ENCODE data around the gene EPHA7.

The EPHA7 gene

DNA sequence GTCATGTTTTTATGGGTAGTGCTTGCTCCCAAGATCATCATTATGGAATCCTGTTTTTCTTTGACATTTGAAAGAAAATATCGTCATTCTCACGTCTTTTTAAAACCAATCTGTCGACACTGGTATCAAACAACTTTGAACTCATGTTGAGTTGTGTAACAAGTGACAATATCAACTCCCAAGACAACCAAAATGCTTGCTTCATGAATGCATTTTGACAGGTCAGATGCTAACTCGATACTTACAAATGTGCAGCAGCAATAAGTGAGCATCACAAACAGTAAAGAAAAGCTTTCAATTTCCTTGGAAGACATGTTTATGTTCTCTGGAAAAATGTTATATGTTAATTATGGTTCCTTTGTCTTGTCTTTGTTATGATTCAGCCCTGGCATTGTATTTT, 125.9 kb downstream of the EPHA7 start:
- H4K8ac ChIP-seq (ENCODE audit: low read depth, low read length), result no peak overlapping the region
- no peak for DNase-seq
- WGBS (ENCODE audit: extremely low coverage, insufficient coverage, low lambda C conversion rate), result no CpG with 5 or more reads among the region's 4 CpGs

DNA sequence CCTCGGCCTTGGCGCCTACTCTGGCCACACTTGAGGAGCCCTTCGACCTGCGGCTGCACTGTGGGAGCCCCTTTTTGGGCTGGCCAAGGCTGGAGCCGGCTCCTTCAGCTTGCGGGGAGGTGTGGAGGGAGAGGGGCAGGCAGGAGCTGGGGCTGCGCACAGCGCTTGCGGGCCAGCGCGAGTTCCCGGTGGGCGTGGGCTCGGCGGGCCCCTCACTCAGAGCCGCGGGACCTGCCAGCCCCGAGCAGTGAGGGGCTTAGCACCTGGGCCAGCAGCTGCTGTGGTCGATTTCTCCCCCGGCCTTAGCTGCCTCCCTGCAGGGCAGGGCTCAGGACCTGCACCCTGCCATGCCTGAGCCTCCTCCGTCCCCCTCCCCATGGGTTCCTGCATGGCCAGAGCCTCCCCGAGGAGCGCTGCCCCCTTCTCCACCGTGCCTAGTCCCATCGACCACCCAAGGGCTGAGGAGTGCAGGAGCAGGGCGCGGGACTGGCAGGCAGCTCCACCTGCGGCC, 136.8 kb downstream of the EPHA7 start:
- no peak overlapping the region for H2BK5ac ChIP-seq (ENCODE audit: low read length)
- H3K4me1 ChIP-seq (ENCODE audit: control insufficient read depth, low read depth, low read length), result no peaks in the 10 kb centered on the region
- no peak overlapping the region for H3K27ac ChIP-seq (ENCODE audit: low read depth, low read length)
- no CpG with 5 or more reads among the region's 28 CpGs for WGBS (ENCODE audit: extremely low coverage, insufficient coverage, low lambda C conversion rate)
- H3K27me3 ChIP-seq (ENCODE audit: insufficient read depth, low read length, poor library complexity), result no peaks in the 10 kb centered on the region
- H2BK15ac ChIP-seq (replicated peaks; ENCODE audit: low read depth), result no peak overlapping the region
- no peak overlapping the region for H3K9ac ChIP-seq (ENCODE audit: low read length)
- H2AK5ac ChIP-seq (ENCODE audit: low read length), result no peak overlapping the region
- H4K8ac ChIP-seq (ENCODE audit: low read depth, low read length), result no peak overlapping the region
- no peak overlapping the region for H4K5ac ChIP-seq (ENCODE audit: low read length)
- no peak overlapping the region for H3K56ac ChIP-seq (ENCODE audit: low read length)
- H2BK120ac ChIP-seq (ENCODE audit: low read depth, low read length), result no peak overlapping the region
- DNase-seq, result no peak
- no peak overlapping the region for H3K4me3 ChIP-seq (ENCODE audit: low read length)
- no peak overlapping the region for H3K23ac ChIP-seq (ENCODE audit: low read length)
- no peaks in the 10 kb centered on the region for H3K79me2 ChIP-seq (ENCODE audit: control insufficient read depth, insufficient read depth, low read length)
- H3K4me2 ChIP-seq (ENCODE audit: low read length), result no peak overlapping the region
- no peaks in the 10 kb centered on the region for H3K79me1 ChIP-seq (ENCODE audit: low read length)
- H3K36me3 ChIP-seq (ENCODE audit: control insufficient read depth, insufficient read depth, low read length), result no peaks in the 10 kb centered on the region
- H3K18ac ChIP-seq (ENCODE audit: low read length), result no peak overlapping the region
- no peak overlapping the region for H3K4ac ChIP-seq (ENCODE audit: low read depth, low read length)

More for the DNA sequence above, 125.9 kb downstream of the EPHA7 start:
- H4K5ac ChIP-seq (ENCODE audit: low read length), result no peak overlapping the region
- H2BK120ac ChIP-seq (ENCODE audit: low read depth, low read length), result no peak overlapping the region
- H3K36me3 ChIP-seq (ENCODE audit: control insufficient read depth, insufficient read depth, low read length), result no peaks in the 10 kb centered on the region
- no peak overlapping the region for H2BK5ac ChIP-seq (ENCODE audit: low read length)
- no peak overlapping the region for H2BK15ac ChIP-seq (replicated peaks; ENCODE audit: low read depth)
- no peak overlapping the region for H3K18ac ChIP-seq (ENCODE audit: low read length)
- H2AK5ac ChIP-seq (ENCODE audit: low read length), result no peak overlapping the region
- no peak overlapping the region for H3K4ac ChIP-seq (ENCODE audit: low read depth, low read length)
- H3K4me1 ChIP-seq (ENCODE audit: control insufficient read depth, low read depth, low read length), result no peaks in the 10 kb centered on the region
- H3K56ac ChIP-seq (ENCODE audit: low read length), result no peak overlapping the region
- no peaks in the 10 kb centered on the region for H3K79me2 ChIP-seq (ENCODE audit: control insufficient read depth, insufficient read depth, low read length)
- no peak overlapping the region for H3K4me2 ChIP-seq (ENCODE audit: low read length)
- H3K23ac ChIP-seq (ENCODE audit: low read length), result no peak overlapping the region
- H3K9ac ChIP-seq (ENCODE audit: low read length), result no peak overlapping the region
- no peak overlapping the region for H3K27ac ChIP-seq (ENCODE audit: low read depth, low read length)
- no peaks in the 10 kb centered on the region for H3K27me3 ChIP-seq (ENCODE audit: insufficient read depth, low read length, poor library complexity)
- H3K79me1 ChIP-seq (ENCODE audit: low read length), result no peaks in the 10 kb centered on the region
- H3K4me3 ChIP-seq (ENCODE audit: low read length), result no peak overlapping the region

DNA sequence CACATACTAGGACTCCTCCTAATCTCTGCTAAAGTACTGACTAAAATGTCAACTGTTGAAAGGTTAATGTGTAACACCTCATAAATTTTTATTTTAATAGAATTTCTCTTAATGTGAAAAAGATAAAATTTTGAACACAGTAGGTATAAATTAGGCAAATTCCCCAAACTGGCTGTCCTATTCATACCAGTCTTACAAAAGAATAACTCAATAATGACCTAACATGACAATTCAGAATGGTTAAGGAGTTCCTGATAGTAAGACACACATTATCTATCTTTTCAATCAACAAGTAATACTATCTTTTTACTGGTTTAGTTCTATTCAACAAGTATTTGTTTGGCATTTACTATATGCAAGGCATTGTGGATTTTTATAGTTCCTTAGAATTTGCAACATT, 141.1 kb downstream of the EPHA7 start:
- Histone ChIP-seq H3K4me2 (ENCODE audit: low read length) (no peak overlapping the region), H3K18ac (ENCODE audit: low read length) (no peak overlapping the region), H2AK5ac (ENCODE audit: low read length) (no peak overlapping the region), H2BK5ac (ENCODE audit: low read length) (no peak overlapping the region), H3K56ac (ENCODE audit: low read length) (no peak overlapping the region), H3K36me3 (ENCODE audit: control insufficient read depth, insufficient read depth, low read length) (no peaks in the 10 kb centered on the region), H3K4me3 (ENCODE audit: low read length) (no peak overlapping the region), H3K79me2 (ENCODE audit: control insufficient read depth, insufficient read depth, low read length) (no peaks in the 10 kb centered on the region), H3K4me1 (ENCODE audit: control insufficient read depth, low read depth, low read length) (no peaks in the 10 kb centered on the region), H3K9ac (ENCODE audit: low read length) (no peak overlapping the region), H2BK15ac (replicated peaks; ENCODE audit: low read depth) (no peak overlapping the region), H3K27ac (ENCODE audit: low read depth, low read length) (no peak overlapping the region), H2BK120ac (ENCODE audit: low read depth, low read length) (no peak overlapping the region), H3K23ac (ENCODE audit: low read length) (no peak overlapping the region), H4K5ac (ENCODE audit: low read length) (no peak overlapping the region), H3K4ac (ENCODE audit: low read depth, low read length) (no peak overlapping the region), H3K79me1 (ENCODE audit: low read length) (no peaks in the 10 kb centered on the region), H3K27me3 (ENCODE audit: insufficient read depth, low read length, poor library complexity) (no peaks in the 10 kb centered on the region), H4K8ac (ENCODE audit: low read depth, low read length) (no peak overlapping the region)
- no peak for DNase-seq

GRCh38 chr6:93272896-93273295, 146.5 kb downstream of the EPHA7 start:
- Histone ChIP-seq H2AK5ac (ENCODE audit: low read length) (no peak overlapping the region), H3K79me1 (ENCODE audit: low read length) (no peaks in the 10 kb centered on the region), H4K5ac (ENCODE audit: low read length) (no peak overlapping the region), H3K56ac (ENCODE audit: low read length) (no peak overlapping the region), H3K9ac (ENCODE audit: low read length) (no peak overlapping the region), H3K23ac (ENCODE audit: low read length) (no peak overlapping the region), H3K27me3 (ENCODE audit: insufficient read depth, low read length, poor library complexity) (no peaks in the 10 kb centered on the region), H3K4me3 (ENCODE audit: low read length) (no peak overlapping the region), H2BK120ac (ENCODE audit: low read depth, low read length) (no peak overlapping the region), H3K4ac (ENCODE audit: low read depth, low read length) (no peak overlapping the region), H2BK15ac (replicated peaks; ENCODE audit: low read depth) (no peak overlapping the region), H3K79me2 (ENCODE audit: control insufficient read depth, insufficient read depth, low read length) (no peaks in the 10 kb centered on the region), H4K8ac (ENCODE audit: low read depth, low read length) (no peak overlapping the region), H3K4me1 (ENCODE audit: control insufficient read depth, low read depth, low read length) (no peaks in the 10 kb centered on the region), H3K27ac (ENCODE audit: low read depth, low read length) (no peak overlapping the region), H3K4me2 (ENCODE audit: low read length) (no peak overlapping the region), H3K18ac (ENCODE audit: low read length) (no peak overlapping the region), H3K36me3 (ENCODE audit: control insufficient read depth, insufficient read depth, low read length) (no peaks in the 10 kb centered on the region), H2BK5ac (ENCODE audit: low read length) (no peak overlapping the region)
- DNase-seq, result no peak
- WGBS (ENCODE audit: extremely low coverage, insufficient coverage, low lambda C conversion rate), result no CpG with 5 or more reads among the region's 2 CpGs

- Histone ChIP-seq H2AK5ac (ENCODE audit: low read length) (no peak overlapping the region), H2BK15ac (replicated peaks; ENCODE audit: low read depth) (no peak overlapping the region), H3K79me2 (ENCODE audit: control insufficient read depth, insufficient read depth, low read length) (no peaks in the 10 kb centered on the region), H2BK5ac (ENCODE audit: low read length) (no peak overlapping the region), H3K27ac (ENCODE audit: low read depth, low read length) (no peak overlapping the region), H2BK120ac (ENCODE audit: low read depth, low read length) (no peak overlapping the region), H3K23ac (ENCODE audit: low read length) (no peak overlapping the region), H3K27me3 (ENCODE audit: insufficient read depth, low read length, poor library complexity) (no peaks in the 10 kb centered on the region), H3K18ac (ENCODE audit: low read length) (no peak overlapping the region), H4K8ac (ENCODE audit: low read depth, low read length) (no peak overlapping the region), H3K4me1 (ENCODE audit: control insufficient read depth, low read depth, low read length) (no peaks in the 10 kb centered on the region), H4K5ac (ENCODE audit: low read length) (no peak overlapping the region), H3K4ac (ENCODE audit: low read depth, low read length) (no peak overlapping the region), H3K4me3 (ENCODE audit: low read length) (no peak overlapping the region), H3K79me1 (ENCODE audit: low read length) (no peaks in the 10 kb centered on the region), H3K36me3 (ENCODE audit: control insufficient read depth, insufficient read depth, low read length) (no peaks in the 10 kb centered on the region), H3K9ac (ENCODE audit: low read length) (no peak overlapping the region), H3K4me2 (ENCODE audit: low read length) (no peak overlapping the region), H3K56ac (ENCODE audit: low read length) (no peak overlapping the region)
- DNase-seq, result no peak
- no CpG with 5 or more reads among the region's 4 CpGs for WGBS (ENCODE audit: extremely low coverage, insufficient coverage, low lambda C conversion rate)
These were observed 147.1 kb downstream of the EPHA7 start for GRCh38 chr6:93272211-93272610.

GRCh38 chr6:93266116-93266817, 153.1 kb downstream of the EPHA7 start:
- no peak overlapping the region for H3K56ac ChIP-seq (ENCODE audit: low read length)
- no peak overlapping the region for H2BK5ac ChIP-seq (ENCODE audit: low read length)
- H3K4me2 ChIP-seq (ENCODE audit: low read length), result no peak overlapping the region
- no peak overlapping the region for H3K18ac ChIP-seq (ENCODE audit: low read length)
- no peaks in the 10 kb centered on the region for H3K4me1 ChIP-seq (ENCODE audit: control insufficient read depth, low read depth, low read length)
- WGBS (ENCODE audit: extremely low coverage, insufficient coverage, low lambda C conversion rate), result no CpG with 5 or more reads among the region's 3 CpGs
- no peak overlapping the region for H3K4ac ChIP-seq (ENCODE audit: low read depth, low read length)
- H4K8ac ChIP-seq (ENCODE audit: low read depth, low read length), result no peak overlapping the region
- DNase-seq, result no peak
- H4K5ac ChIP-seq (ENCODE audit: low read length), result no peak overlapping the region
- no peak overlapping the region for H3K4me3 ChIP-seq (ENCODE audit: low read length)
- no peak overlapping the region for H3K27ac ChIP-seq (ENCODE audit: low read depth, low read length)
- H2BK120ac ChIP-seq (ENCODE audit: low read depth, low read length), result no peak overlapping the region
- H3K36me3 ChIP-seq (ENCODE audit: control insufficient read depth, insufficient read depth, low read length), result no peaks in the 10 kb centered on the region
- H3K23ac ChIP-seq (ENCODE audit: low read length), result no peak overlapping the region
- H3K27me3 ChIP-seq (ENCODE audit: insufficient read depth, low read length, poor library complexity), result no peaks in the 10 kb centered on the region
- no peaks in the 10 kb centered on the region for H3K79me2 ChIP-seq (ENCODE audit: control insufficient read depth, insufficient read depth, low read length)
- no peak overlapping the region for H3K9ac ChIP-seq (ENCODE audit: low read length)
- H2AK5ac ChIP-seq (ENCODE audit: low read length), result no peak overlapping the region
- H2BK15ac ChIP-seq (replicated peaks; ENCODE audit: low read depth), result no peak overlapping the region
- H3K79me1 ChIP-seq (ENCODE audit: low read length), result no peaks in the 10 kb centered on the region
